ENCODE measurements around the gene KLHL11.

The KLHL11 gene

DNA sequence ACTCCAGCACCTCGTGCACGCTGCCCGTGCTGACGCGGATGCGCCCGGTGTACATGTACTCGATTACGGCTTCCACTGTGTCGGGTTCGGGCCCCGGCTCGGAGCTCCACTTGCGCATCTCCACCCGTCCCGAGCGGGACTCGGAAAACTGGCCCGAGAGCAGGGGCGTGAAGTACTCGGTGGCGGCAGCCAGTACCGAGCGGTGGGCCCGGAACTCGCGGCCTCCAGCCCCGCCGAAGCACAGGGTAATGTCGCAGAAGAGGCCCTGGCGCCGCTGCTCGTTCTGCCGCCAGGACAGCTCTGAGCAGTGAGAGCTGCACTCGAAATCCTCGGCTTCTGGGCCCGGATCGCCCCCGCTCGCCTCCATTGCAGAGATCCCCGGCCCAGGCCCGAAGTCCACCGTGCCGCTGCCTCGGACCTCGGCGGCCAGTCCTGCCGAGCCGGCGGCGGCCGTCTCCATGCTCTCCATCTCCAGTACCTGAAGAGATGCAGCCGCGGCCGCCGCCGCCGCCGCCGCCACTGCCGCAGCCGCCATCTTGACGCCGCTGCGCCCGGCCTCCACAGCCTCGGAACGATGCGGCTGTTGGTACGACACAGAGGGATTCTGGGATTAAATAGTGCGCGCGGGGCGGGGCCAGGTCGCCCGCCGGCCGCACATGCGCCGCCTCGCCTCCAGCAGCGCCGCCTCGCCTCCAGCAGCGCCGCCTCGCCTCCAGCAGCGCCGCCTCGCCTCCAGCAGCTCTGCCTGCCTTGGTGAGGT lies at the start of gene KLHL11:
Gene KLHL11 (minus strand): TSS at position 588 of the 760 bp plus-strand sequence. CDS start 53 bp downstream, at position 535.
- peak; percentile 85 to 89 for DNase-seq

- DNase-seq = no peak
These were observed 49.8 kb upstream of the KLHL11 start for GRCh38 chr17:41915020-41915419.

- DNase-seq = no peak
These were observed 49.1 kb upstream of the KLHL11 start for GRCh38 chr17:41914358-41914766.

DNA sequence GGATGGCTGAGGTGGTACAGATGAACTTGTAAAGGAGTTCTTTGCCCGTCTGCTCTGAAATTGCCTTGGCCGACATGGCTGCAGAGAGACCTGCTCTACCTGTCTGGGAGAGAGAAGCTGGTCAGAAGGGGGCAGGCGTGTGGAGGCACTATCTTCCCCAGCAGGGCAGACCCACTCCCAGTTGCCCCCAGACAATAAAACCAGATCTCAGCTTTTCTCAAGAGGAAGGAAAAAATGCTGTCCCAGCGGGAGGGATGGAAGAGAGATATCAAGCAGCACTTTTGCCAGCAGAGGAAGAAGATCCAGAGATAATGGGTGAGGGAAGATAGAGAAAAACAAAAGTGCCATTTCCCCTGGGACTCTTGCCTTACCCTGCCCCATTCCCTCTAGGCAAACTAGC lies 48.6 kb upstream of the KLHL11 start:
- DNase-seq = no peak

- DNase-seq = no peak
These were observed 47.7 kb upstream of the KLHL11 start for GRCh38 chr17:41912925-41913324.

- DNase-seq = no peak
These were observed 45.6 kb upstream of the KLHL11 start for GRCh38 chr17:41910701-41911391.

GRCh38 chr17:41909088-41909487 lies 43.9 kb upstream of the KLHL11 start:
- no peak for DNase-seq

DNA sequence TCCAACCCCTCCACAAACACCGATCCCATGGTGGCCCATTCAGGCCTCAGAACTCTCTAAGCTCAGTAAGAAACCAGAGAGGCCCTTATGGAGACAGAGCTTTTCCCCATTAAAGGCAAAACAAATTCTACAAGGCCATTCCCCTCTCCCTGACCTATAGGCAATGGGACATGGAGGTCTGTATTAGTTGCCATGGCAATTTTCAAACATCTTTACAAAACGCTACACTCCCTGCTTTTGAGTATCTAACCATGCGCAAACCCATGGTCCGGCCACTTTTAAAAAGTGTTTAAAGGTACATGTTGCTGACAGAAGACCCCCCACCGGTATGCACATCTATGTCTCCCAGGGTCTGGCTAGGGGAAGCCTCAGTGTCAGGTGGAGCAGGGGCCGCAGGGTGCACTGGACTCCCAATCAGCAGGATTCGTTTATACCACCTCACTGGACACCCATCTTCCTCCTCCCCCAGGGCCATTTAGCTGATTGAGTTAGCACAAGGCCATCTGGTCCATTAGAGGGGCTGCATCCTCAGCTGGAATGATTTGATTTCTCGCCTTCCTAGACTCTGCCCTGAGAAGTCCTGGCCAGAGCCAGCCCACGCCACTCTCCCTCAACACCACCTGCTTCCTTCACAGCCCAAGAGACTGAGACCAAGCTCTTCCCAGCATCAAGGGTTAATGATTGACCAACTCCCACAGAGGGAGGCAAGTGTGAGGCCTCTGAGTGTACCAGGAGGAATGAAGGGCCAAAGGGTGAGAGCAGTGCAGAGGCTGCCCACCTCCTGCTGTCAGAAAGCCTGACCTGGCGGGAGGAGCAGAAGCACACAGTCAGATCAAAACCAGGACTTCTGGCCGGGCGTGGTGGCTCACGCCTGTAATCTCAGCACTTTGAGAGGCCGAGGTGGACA lies 42.7 kb upstream of the KLHL11 start:
- no peak for DNase-seq

- DNase-seq = no peak
These were observed 41.9 kb upstream of the KLHL11 start for GRCh38 chr17:41907185-41907556.

DNA sequence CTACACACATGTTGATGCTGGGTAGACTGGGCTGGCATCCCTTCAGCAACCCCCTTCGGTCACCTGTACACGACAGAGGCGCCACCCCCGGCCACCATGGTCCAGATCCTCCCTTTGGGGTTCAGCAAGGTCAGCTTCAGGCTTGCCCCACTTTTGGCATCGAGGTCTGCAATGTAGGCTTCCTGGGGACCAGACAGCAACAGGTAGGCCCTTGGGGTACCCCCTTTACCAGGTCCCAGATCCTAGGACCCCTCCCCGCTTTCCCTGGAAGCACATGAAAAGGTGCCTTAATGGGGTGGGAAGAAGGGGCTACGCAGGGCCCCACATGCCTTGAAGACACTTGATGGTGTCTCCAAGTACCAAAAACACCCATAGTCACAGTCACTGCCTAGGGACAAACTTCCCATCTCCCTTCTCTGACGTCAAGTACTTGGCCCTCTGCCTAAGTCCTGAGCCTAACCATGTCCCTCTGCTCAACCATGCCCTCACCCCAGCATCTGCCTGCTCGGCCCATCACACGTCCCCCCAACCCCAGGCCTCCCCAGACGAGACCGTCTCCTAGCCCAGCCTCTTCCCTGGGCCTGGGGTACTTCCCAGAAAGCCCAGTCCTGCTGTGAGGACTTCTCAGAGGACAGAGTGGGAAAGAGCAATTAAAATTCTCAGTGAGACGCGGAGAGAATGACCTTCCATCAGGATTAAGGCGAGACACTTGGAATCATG lies 41.4 kb upstream of the KLHL11 start:
- no peak for DNase-seq

- DNase-seq = no peak
These were observed 39.9 kb upstream of the KLHL11 start for GRCh38 chr17:41905172-41905571.

DNA sequence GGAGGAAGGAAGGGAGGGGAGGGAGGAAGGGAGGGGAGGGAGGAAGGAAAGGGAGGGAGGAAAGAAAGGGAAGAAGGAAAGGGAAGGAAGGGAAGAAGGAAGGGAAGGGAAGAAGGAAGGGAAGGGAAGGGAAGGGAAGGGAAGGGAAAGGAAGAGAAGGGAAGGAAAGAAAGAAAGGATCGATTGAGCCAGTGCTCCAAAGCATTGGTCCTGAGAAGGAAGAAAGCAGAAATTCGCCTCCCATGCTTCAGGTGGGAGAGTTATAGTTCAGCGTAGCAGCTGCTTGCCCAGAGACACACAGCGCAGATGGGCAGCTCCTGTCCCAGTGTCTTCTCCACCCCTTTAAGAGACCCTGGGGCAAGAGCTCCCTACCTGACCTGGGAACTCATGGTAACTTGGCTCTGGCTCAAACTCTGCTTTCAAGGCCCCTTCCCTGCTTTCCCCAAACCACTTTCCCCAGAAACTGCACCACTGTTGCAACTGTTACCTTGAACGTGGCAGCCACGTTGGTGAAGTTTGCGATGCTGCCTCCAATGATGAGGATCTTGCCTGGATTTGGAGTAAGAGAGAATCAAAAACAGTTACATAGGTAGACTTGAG lies 39.1 kb upstream of the KLHL11 start:
- DNase-seq = no peak

- no peak for DNase-seq
These were observed 36.4 kb upstream of the KLHL11 start for GRCh38 chr17:41901646-41902045.

DNA sequence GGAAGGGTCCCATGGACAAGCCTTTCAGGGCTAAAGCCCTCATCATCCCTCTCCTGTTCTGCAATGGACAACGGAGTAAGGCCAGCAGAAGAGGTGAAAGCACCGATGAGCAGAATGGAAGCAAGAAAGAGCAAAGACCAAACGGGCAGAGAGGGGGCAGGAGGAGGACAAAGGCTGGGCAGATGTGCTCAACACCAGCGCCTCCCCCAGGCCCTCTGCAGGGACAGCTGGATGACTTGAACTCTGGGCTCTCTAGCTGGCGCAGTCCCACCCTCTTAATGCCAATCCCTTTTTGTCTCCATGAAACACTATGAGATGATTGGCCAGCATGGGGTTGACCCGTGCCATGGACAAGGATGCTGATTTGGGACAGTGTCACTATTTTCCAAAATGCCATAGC lies 31.5 kb upstream of the KLHL11 start:
- no peak for DNase-seq

- no peak for DNase-seq
These were observed 30.4 kb upstream of the KLHL11 start for GRCh38 chr17:41895617-41896016.

DNA sequence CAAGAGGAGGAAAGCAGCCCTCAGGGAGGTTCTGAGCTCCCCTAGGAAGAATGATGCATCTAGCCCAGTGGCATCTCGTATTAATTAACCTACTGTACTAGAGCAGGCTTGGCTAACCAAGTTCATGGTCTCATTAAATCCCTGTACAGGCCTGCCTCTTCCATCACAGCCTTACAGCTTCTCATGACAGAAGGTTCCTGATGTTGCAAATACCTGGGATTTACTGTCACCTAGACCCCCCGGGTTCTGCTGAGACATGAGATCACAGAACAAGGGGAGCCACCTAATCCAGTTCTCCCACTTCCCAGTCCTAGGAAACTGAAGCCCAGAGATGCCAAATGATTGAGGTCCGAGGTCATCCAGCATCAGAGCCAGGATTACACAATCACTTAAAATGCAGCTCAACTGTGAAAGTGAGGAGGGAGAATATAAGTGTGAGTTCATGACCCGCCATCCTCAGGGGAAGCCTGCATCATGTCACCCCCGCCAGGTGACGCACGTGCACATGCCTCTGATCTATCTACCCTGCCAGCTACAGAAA lies 29.6 kb upstream of the KLHL11 start:
- DNase-seq = no peak

DNA sequence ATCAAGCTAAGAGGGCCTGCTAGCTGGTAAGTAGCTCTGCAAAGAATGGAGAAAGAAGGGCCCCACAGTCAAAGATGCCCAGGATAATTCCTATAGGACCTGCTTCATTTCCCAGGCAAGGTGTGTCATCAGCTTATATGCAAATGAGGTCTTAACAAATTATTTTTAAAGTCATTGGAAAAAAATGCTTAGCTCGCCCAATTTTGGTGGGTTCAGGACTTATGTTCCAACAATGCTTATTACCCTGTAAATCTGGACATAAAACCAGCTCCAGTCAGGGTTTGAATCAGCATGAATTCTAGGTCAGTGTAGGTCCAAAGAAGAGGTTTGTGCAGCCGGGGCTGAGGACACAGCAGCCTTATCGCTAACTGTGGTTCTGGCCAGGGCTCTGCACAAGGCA lies 28.2 kb upstream of the KLHL11 start:
- no peak for DNase-seq

GRCh38 chr17:41892021-41892376 lies 26.8 kb upstream of the KLHL11 start:
- DNase-seq = no peak

GRCh38 chr17:41891135-41892020 lies 26.2 kb upstream of the KLHL11 start:
- no peak for DNase-seq

DNA sequence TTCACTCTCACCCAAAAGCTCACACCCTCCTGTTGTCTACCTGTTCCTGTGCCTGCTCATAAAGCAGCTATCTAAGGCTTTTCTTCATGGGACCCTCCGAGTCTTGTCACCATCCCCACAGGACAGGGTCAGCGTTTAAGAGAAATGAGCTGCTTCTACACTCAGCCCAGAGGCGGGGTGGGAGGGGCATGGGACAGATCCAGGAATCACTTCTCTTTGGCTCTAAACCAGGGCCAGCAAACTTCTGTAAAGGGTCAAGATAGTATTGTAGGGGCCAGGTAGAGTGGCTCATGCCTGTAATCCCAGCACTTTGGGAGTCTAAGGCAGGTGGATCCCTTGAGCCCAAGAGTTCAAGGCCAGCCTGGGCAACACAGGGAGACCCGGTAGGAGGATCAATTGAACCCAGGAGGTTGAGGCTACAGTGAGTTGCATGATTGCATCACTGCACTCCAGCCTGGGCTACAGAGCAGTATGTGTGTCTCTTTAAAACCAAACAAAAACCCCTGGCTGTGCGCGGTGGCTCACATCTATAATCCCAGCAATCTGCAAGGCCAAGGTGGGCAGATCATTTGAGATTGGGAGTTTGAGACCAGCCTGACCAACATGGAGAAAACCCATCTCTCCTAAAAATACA lies 23.2 kb upstream of the KLHL11 start:
- no peak for DNase-seq

DNA sequence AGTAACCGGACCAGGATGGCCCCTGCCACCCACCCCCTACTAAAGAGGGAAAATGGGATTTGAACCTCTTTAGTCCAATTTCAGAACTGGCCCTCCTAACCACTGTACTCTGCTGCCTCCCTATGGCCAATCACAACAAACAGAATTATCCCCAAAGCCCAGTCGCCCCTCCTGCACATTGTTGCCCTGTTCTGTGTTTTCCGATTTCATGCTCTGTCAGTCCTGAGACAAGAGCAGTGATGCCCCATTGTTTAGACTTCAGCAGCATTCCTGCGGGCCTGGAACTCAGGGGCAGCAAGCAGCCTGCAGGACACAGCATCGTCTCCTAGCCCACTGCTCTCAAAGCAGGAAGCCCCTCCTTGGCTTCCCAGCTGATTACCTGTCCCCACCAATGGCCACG lies 20.5 kb upstream of the KLHL11 start:
- no peak for DNase-seq

Measured in CD4-positive, alpha-beta T cell treated with Interferon alpha-2 for 1 hour (primary cell).